A549 (cell line): ENCODE measurements around the gene SNRK. TPM values are rescaled to one million over a fixed set of nuclear protein-coding genes. Genes with fewer than 3 reads are reported as not detected.

ENCODE experiments used
- ATAC-seq, 2 experiments: fragments of 200-7000 bp in 1 of 2; fragments of >200 bp in 1 of 2; cut with Nextera tagmentation in 1 of 2; cut with Tn5 transposase in 1 of 2; 3 replicates each; pipeline versions ENCODE4 v1.8.0 to v1.9.1; 2018 to 2020; ENCODE audit warnings: mild to moderate bottlenecking in 1 of 2, moderate library complexity in 1 of 2
- CTCF ChIA-PET: fragments of 300-600 bp; sonication (Branson Sonifier 250); formaldehyde crosslinking; extraction: SDS; loops from one replicate; lab custom pipeline; 2021; ENCODE audit warnings: antibody characterized with exemption, inconsistent platforms; lab: Yijun Ruan, JAX
- POLR2A ChIA-PET: fragments of 350-600 bp; formaldehyde crosslinking; extraction: SDS; loops from one replicate; lab custom pipeline; 2021; ENCODE audit warnings: antibody characterized with exemption, inconsistent platforms; lab: Yijun Ruan, JAX
- DNase-seq, 2 experiments: peaks; one replicate each; pipeline versions ENCODE4 v3.0.0 to v3.0.0-alpha.2; 2011 to 2016; ENCODE audit warnings: low read depth in 1 of 2, low spot score in 1 of 2
- FAIRE-seq: peaks from 2 replicates; lab custom pipeline; 2011; peaks lifted over from hg19 to GRCh38; lab: Jason Lieb, UNC
- H3K27ac ChIP-seq, 2 experiments: fragments of >200 bp; sonication (Bioruptor Twin); formaldehyde crosslinking; 3 replicates each; pipeline ENCODE4 v1.5.1; 2016 to 2017
- H3K4me1 ChIP-seq: fragments of >200 bp; sonication (Bioruptor Twin); formaldehyde crosslinking; 3 replicates; pipeline ENCODE4 v1.6.1; 2016
- H3K4me2 ChIP-seq: fragments of >200 bp; sonication (Bioruptor Twin); formaldehyde crosslinking; 3 replicates; pipeline ENCODE4 v1.6.1; 2016
- H3K4me3 ChIP-seq: fragments of >200 bp; sonication (Bioruptor Twin); formaldehyde crosslinking; 3 replicates; pipeline ENCODE4 v1.5.1; 2016
- H3K9me3 ChIP-seq: fragments of >200 bp; sonication (Bioruptor Twin); formaldehyde crosslinking; 3 replicates; pipeline ENCODE4 v1.6.1; 2016
- CBX2 ChIP-seq: fragments of 200-600 bp; sonication (generic); IDR thresholded peaks from 2 replicates; pipeline ENCODE4 v1.6.1; 2016; ENCODE audit warnings: low read depth, mild to moderate bottlenecking, borderline replicate concordance
- CHD2 ChIP-seq: fragments of 150-350 bp; IDR thresholded peaks from 2 replicates; pipeline ENCODE4 v1.6.1; 2014; ENCODE audit warnings: low read length; ENCODE audit not compliant: partially characterized antibody
- CHD4 ChIP-seq: fragments of 200-600 bp; sonication (generic); IDR thresholded peaks from 2 replicates; pipeline ENCODE4 v1.6.1; 2016; ENCODE audit warnings: antibody characterized with exemption, mild to moderate bottlenecking, borderline replicate concordance
- EHF ChIP-seq: fragments of 250-450 bp; sonication (Bioruptor Pico); IDR thresholded peaks from 2 replicates; pipeline ENCODE4 v1.5.0; 2020; ENCODE audit warnings: mild to moderate bottlenecking
- EHMT2 ChIP-seq: fragments of 200-600 bp; sonication (generic); IDR thresholded peaks from 2 replicates; pipeline ENCODE4 v1.6.1; 2016; ENCODE audit warnings: antibody characterized with exemption, low read depth, mild to moderate bottlenecking, moderate library complexity
- ELK1 ChIP-seq: fragments of 150-350 bp; IDR thresholded peaks from 2 replicates; pipeline ENCODE4 v1.6.1; 2014; ENCODE audit warnings: low read depth, mild to moderate bottlenecking, low read length
- FOSB ChIP-seq: fragments of 250-450 bp; sonication (Bioruptor Pico); IDR thresholded peaks from 2 replicates; pipeline ENCODE4 v1.5.0; 2020; ENCODE audit warnings: mild to moderate bottlenecking, moderate library complexity
- FOXS1 ChIP-seq: fragments of 250-450 bp; sonication (Bioruptor Pico); IDR thresholded peaks from 2 replicates; pipeline ENCODE4 v1.5.0; 2020; ENCODE audit warnings: mild to moderate bottlenecking, moderate library complexity
- HDAC2 ChIP-seq: fragments of 200-600 bp; sonication (generic); IDR thresholded peaks from 2 replicates; pipeline ENCODE4 v1.6.1; 2016
- HES2 ChIP-seq: fragments of >200 bp; sonication (Bioruptor Twin); formaldehyde crosslinking; IDR thresholded peaks from 2 replicates; pipeline ENCODE4 v1.6.1; 2016
- HEYL ChIP-seq: fragments of 250-450 bp; sonication (Bioruptor Pico); IDR thresholded peaks from 2 replicates; pipeline ENCODE4 v1.8.0; 2021; ENCODE audit warnings: mild to moderate bottlenecking, moderate library complexity
- HOXB13 ChIP-seq: fragments of 250-450 bp; sonication (Bioruptor Pico); IDR thresholded peaks from 2 replicates; pipeline ENCODE4 v1.5.0; 2020; ENCODE audit warnings: low read depth, mild to moderate bottlenecking, moderate library complexity
- JUNB ChIP-seq: fragments of >200 bp; sonication (Bioruptor Twin); formaldehyde crosslinking; IDR thresholded peaks from 2 replicates; pipeline ENCODE4 v1.6.1; 2016
- KDM1A ChIP-seq: fragments of 200-600 bp; sonication (generic); IDR thresholded peaks from 2 replicates; pipeline ENCODE4 v1.6.1; 2016; ENCODE audit warnings: low read depth, mild to moderate bottlenecking
- MAX ChIP-seq: IDR thresholded peaks from 2 replicates; pipeline ENCODE4 v1.6.1; 2012
- MAZ ChIP-seq: fragments of 150-350 bp; IDR thresholded peaks from 2 replicates; pipeline ENCODE4 v1.6.1; 2014; ENCODE audit warnings: antibody characterized with exemption, low read depth, low read length, borderline replicate concordance
- NFE2L2 ChIP-seq: fragments of 150-350 bp; conservative IDR thresholded peaks from 2 replicates; pipeline ENCODE4 v1.6.1; 2014; ENCODE audit warnings: low read length
- PBX3 ChIP-seq: IDR thresholded peaks from 2 replicates; pipeline ENCODE4 v1.6.1; 2012
- POLR2A ChIP-seq: IDR thresholded peaks from 2 replicates; pipeline ENCODE4 v1.6.1; 2012; ENCODE audit warnings: mild to moderate bottlenecking, low read length
- RARB ChIP-seq: fragments of 250-450 bp; sonication (Bioruptor Pico); IDR thresholded peaks from 2 replicates; pipeline ENCODE4 v1.8.0; 2021; ENCODE audit warnings: mild to moderate bottlenecking, moderate library complexity
- RCOR1 ChIP-seq: fragments of 150-350 bp; IDR thresholded peaks from 2 replicates; pipeline ENCODE4 v1.6.1; 2014; ENCODE audit warnings: antibody characterized with exemption, low read length, low read depth
- TFCP2L1 ChIP-seq: fragments of 250-450 bp; sonication (Bioruptor Pico); IDR thresholded peaks from 2 replicates; pipeline ENCODE4 v1.5.0; 2021; ENCODE audit warnings: mild to moderate bottlenecking
- TP53 ChIP-seq: fragments of 250-450 bp; sonication (Bioruptor Pico); IDR thresholded peaks from 2 replicates; pipeline ENCODE4 v1.5.0; 2021; ENCODE audit warnings: mild to moderate bottlenecking, moderate library complexity
- USF2 ChIP-seq: fragments of 450-650 bp; IDR thresholded peaks from 2 replicates; pipeline ENCODE4 v1.6.1; 2014; ENCODE audit warnings: antibody characterized with exemption
- ZC3H11A ChIP-seq: fragments of 450-650 bp; IDR thresholded peaks from 2 replicates; pipeline ENCODE4 v1.6.1; 2014; ENCODE audit warnings: antibody characterized with exemption, mild to moderate bottlenecking
- ZFP36 ChIP-seq: fragments of 450-650 bp; IDR thresholded peaks from 2 replicates; pipeline ENCODE4 v1.6.1; 2014; ENCODE audit warnings: borderline replicate concordance; ENCODE audit not compliant: partially characterized antibody
- WGBS: methylation state at CpG from one replicate; pipeline ENCODE4 v1.1.6; 2017; ENCODE audit errors: missing lambda C conversion rate; 5-methylcytosine and 5-hydroxymethylcytosine counted together
- polyA plus RNA-seq, 4 experiments: library from polyadenylated mRNA; depleted of rRNA in 3 of 4; stranded (reverse); fragments of >200 nt; fragmentation: RNase III in 1 of 4; extraction: RNeasy Plus Mini Kit Qiagen cat#74134 plus additional on column Dnase treatment in 1 of 4; gene quantifications; 2 replicates in 3 of 4; 3 replicates in 1 of 4; pipeline ENCODE4 v1.2.3, GENCODE V29; 2011 to 2017

Gene SNRK
- polyA plus RNA-seq, 2 of the 4 experiments (the other 2 are of a cell fraction): 3.5 to 7.2 TPM

GRCh38 chr3:43284171-43284570 is 2.2 kb upstream of the SNRK start:
- H3K4me2 ChIP-seq: no peak overlapping the region
- POLR2A ChIA-PET: no interaction called here
- no peak for ATAC-seq
- CTCF ChIA-PET: interaction anchor here (1.7 kb wide), 1 partner anchor 15 kb away, joined by 3 read pairs; no protein-coding TSS in a partner anchor
- no peak overlapping the region for H3K4me3 ChIP-seq
- TF ChIP-seq HDAC2 (no peak), TFCP2L1 (CRISPR knock-in tag) (no peak), POLR2A (no peak), RARB (CRISPR knock-in tag) (no peak), EHF (no peak), MAZ (no peak), HOXB13 (CRISPR knock-in tag) (no peak), PBX3 (no peak), MAX (no peak), RCOR1 (no peak), ZFP36 (no peak), EHMT2 (no peak), KDM1A (no peak), HES2 (no peak), FOSB (no peak), ELK1 (no peak)
- 9% methylated on average over 1 of the region's 1 CpG for WGBS
- no peak overlapping the region for H3K27ac ChIP-seq
- FAIRE-seq: no peak
- peaks cover 20% of the 10 kb centered on the region for H3K4me1 ChIP-seq
- no peak for DNase-seq
- no peaks in the 10 kb centered on the region for H3K9me3 ChIP-seq

GRCh38 chr3:43285644-43286043 is 696 bp upstream of the SNRK start:
- FAIRE-seq (no peak), DNase-seq (no peak), ATAC-seq (no peak)
- H3K27ac ChIP-seq: peak overlapping the region; percentile 91 to 95; a peak in 3 of 6 replicates
- no peaks in the 10 kb centered on the region for H3K9me3 ChIP-seq
- peak overlapping the region; percentile 74 for H3K4me2 ChIP-seq
- POLR2A ChIA-PET: interaction anchor here (0.5 kb wide), 2 partner anchors 348 to 1104 kb away, joined by 3 to 4 read pairs; no protein-coding TSS in a partner anchor
- 70% methylated on average over 10 of the region's 11 CpGs for WGBS
- CTCF ChIA-PET: interaction anchor here (1.7 kb wide), 1 partner anchor 13 kb away, joined by 3 read pairs; no protein-coding TSS in a partner anchor
- H3K4me3 ChIP-seq: peak overlapping the region; percentile 90
- peaks cover 20% of the 10 kb centered on the region for H3K4me1 ChIP-seq
- TF ChIP-seq NFE2L2 (no peak), FOXS1 (CRISPR knock-in tag) (no peak), RCOR1 (no peak), TP53 (CRISPR knock-in tag) (no peak), JUNB (no peak), MAX (no peak), HEYL (CRISPR knock-in tag) (no peak), USF2 (no peak), ELK1 (no peak), POLR2A (no peak), RARB (CRISPR knock-in tag) (no peak), CHD2 (no peak), CBX2 (no peak), CHD4 (no peak), ZC3H11A (no peak)
